Endothelial cell of umbilical vein (primary cell): ENCODE measurements around the gene MGAT5.

Source experiments
- EZH2 ChIP-seq: IDR thresholded peaks from 2 replicates; pipeline ENCODE4 v1.6.1; 2012; ENCODE audit warnings: borderline replicate concordance, low read depth, mild to moderate bottlenecking, moderate library complexity, low read length, inconsistent platforms; ENCODE audit not compliant: severe bottlenecking
- FOS ChIP-seq: IDR thresholded peaks from 2 replicates; pipeline ENCODE4 v1.6.1; 2011; ENCODE audit warnings: mild to moderate bottlenecking, low read length, moderate library complexity, borderline replicate concordance; ENCODE audit not compliant: insufficient read depth
- MYC ChIP-seq: IDR thresholded peaks from one replicate; pipeline ENCODE4 v1.6.1; 2011; ENCODE audit warnings: mild to moderate bottlenecking, low read depth, low read length
- POLR2A ChIP-seq: IDR thresholded peaks from 2 replicates; pipeline ENCODE4 v1.6.1; 2012; ENCODE audit warnings: low read depth, mild to moderate bottlenecking, control low read depth, low read length
- TF ChIP-seq, protein P1 (sequence below), 2 donors: IDR thresholded peaks; 1 replicate in 1 of 2; 2 replicates in 1 of 2; pipeline ENCODE4 v1.5.1; 2011; ENCODE audit warnings: low read length in 2 of 2, mild to moderate bottlenecking in 2 of 2, moderate library complexity in 2 of 2, control low read depth in 1 of 2, inconsistent platforms in 1 of 2, low read depth in 1 of 2; ENCODE audit not compliant: insufficient read depth in 1 of 2; ENCODE audit errors: extremely low read depth in 1 of 2

DNA sequence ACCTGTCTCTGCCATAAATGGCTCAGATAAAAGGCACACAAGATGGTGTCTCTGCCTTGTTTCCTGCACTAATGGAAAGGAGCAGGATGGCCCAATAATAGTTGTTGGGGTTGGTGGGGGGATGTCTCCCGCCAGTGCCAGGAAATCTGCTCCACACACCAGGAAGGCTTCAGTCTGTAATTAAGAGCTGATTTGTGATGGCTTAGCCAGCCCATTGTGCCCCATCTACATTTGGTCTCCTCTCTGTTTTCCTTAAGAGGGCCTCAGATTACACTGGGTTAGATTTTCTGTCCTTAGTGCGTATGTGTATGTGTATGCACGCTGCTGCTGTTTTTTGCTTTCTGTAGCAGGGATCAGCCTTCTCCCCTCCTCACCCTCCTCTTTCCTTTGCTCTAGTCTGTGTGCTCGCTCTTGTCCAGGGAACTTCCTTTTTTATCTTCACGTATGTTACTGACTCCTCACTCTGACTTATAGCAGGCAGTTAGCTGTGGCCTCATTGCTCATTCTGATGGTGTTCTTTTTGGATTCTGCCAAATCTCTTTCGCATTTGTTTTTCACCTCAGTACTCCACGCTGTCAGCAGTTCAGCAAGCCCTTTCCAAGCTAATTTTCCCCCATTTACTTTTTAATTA, 33.4 kb upstream of the MGAT5 start:
- TF ChIP-seq MYC = no peak
- TF ChIP-seq, protein P1, sequence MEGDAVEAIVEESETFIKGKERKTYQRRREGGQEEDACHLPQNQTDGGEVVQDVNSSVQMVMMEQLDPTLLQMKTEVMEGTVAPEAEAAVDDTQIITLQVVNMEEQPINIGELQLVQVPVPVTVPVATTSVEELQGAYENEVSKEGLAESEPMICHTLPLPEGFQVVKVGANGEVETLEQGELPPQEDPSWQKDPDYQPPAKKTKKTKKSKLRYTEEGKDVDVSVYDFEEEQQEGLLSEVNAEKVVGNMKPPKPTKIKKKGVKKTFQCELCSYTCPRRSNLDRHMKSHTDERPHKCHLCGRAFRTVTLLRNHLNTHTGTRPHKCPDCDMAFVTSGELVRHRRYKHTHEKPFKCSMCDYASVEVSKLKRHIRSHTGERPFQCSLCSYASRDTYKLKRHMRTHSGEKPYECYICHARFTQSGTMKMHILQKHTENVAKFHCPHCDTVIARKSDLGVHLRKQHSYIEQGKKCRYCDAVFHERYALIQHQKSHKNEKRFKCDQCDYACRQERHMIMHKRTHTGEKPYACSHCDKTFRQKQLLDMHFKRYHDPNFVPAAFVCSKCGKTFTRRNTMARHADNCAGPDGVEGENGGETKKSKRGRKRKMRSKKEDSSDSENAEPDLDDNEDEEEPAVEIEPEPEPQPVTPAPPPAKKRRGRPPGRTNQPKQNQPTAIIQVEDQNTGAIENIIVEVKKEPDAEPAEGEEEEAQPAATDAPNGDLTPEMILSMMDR (IDR thresholded peaks at IDR 0.05; ENCODE audit: extremely low read depth in 1 of 2, insufficient read depth in 1 of 2, low read depth in 1 of 2, low read length in 2 of 2) = no peak
- TF ChIP-seq EZH2 = no peak
- no peak for TF ChIP-seq FOS
- no peak for TF ChIP-seq POLR2A
